DMS53 treated with DMSO at 0.1 percent for 48 hours (cell line): ENCODE results near the gene PLXNB3.
"Not testable (repeated sequence)": the region's sequence is repeated elsewhere in the genome, so short reads cannot be mapped to it uniquely, and the experiment has no call there.

ENCODE experiments used
- DNase-seq: peaks from one replicate; lab custom pipeline; 2025; ENCODE audit not compliant: unreplicated experiment; lab: John Stamatoyannopoulos, UW

Gene PLXNB3

DNA sequence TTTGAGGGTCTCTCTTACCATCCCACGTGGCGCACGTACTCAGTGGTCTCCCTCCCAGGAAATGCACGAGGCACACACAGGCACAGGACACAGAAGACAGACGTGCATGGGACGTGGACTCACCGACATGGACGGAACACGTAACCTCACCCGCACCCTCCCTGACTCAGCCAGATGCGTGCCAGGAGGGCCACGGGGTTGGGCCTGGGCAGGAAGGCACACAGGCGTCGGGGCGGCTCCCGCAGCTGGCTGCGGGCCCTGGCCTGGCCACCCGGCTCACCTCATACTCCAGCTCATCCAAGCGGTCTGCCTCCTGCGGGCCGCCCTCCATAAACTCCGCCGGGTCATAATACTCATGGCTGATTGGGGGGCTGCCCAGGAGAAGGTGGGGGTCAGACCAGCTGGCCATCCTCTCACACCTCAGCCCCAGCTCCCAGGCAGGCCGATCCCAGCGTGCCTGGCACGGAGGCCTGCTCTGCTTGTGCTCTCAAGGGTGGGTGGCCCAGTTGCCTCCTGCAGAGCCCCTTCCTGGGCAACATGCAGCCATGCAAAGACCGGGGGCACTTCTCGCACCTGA, 43.0 kb downstream of the PLXNB3 start:
- no peak for DNase-seq

DNA sequence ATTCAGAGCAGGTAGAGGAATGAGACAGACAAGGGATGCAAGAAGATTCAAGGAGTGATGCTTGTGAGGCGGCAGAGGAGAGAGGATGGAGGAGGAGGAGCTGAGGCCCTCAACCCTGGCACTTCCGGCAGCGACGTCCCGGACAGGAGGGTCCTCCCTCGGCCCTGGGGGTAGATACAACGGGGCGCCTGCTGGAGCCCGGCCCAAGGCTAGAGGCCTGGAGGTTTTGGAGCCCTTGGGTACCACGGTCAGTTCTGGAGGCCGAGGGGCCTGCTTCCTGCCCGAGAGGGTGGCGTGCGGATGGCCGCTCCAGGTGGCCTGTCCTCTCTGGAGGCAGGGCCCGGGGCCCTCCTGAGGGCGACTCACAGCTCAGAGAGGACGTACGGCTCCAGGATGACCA, 43.9 kb downstream of the PLXNB3 start:
- no peak for DNase-seq

DNA sequence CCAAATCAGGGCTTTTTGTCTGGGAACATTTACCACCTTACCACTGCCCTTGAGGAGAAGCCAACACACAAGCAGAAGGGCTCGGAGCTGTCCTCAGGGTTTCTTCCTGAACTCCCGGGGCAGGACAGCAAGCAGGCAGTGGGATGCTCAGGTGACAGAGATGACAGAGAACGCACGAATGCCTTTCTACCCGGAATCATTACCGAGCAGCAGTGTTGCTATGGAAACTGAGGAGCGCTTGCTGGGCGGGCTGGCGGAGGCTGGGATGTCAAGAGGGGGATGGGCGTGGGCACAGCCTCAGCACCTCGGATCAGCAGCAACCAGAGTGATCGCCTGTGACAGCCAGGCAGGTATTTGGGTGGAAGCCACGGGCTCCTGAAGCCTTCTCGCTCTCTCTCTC, 48.2 kb downstream of the PLXNB3 start:
- DNase-seq: no peak

DNA sequence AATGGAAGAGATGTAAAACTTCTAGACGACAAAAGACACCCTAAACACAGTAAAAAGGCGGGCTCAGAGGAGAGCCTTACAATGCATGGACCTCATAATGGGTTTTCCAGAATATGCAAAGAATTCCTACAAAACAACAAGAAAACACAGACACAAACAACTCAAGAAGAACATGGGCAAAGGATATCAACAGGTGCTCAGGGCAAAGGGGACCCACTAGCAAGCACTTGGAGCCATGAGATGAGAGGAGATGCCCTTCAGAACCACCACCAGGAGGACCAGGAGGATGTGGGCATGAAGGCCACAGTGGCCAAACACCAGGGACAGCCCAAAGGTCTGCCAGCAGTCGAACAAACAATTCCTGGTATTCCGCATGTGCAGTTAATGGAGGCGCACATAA, 49.1 kb downstream of the PLXNB3 start:
- no peak for DNase-seq

DNA sequence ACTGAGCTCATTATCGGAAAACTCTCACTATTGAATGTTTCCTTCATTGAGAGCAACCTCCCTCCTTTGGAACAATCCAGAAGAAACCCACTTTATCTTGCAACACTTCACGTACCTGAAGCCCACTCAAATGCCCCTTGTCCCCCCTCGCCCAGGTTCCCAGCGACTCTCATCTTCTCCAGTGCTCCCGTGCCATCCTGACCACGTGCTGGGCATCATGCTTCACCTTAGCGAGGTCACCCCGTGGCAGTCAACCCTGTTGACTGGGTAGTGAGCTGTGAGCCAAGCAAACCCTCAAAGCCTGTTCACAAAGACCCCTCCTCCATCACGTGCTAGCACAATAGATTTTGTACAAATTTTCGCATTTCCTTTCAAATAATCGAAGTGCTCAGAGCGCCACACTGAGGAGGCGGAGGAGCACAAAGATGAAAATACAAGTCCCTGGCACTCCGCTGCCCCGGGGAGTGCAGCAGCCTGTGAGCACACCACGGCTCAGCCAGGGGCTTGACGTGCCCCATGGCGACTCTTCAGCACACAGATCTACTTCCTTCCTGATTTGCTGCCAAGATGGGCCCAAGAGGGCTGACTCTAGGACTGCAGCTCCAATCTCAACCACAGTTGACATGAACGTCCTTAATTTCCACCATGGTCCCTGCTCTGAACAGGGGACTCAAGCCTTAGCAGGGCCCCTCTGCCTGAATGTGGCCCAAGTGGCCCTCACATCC, 50.7 kb downstream of the PLXNB3 start:
- no peak for DNase-seq

DNA sequence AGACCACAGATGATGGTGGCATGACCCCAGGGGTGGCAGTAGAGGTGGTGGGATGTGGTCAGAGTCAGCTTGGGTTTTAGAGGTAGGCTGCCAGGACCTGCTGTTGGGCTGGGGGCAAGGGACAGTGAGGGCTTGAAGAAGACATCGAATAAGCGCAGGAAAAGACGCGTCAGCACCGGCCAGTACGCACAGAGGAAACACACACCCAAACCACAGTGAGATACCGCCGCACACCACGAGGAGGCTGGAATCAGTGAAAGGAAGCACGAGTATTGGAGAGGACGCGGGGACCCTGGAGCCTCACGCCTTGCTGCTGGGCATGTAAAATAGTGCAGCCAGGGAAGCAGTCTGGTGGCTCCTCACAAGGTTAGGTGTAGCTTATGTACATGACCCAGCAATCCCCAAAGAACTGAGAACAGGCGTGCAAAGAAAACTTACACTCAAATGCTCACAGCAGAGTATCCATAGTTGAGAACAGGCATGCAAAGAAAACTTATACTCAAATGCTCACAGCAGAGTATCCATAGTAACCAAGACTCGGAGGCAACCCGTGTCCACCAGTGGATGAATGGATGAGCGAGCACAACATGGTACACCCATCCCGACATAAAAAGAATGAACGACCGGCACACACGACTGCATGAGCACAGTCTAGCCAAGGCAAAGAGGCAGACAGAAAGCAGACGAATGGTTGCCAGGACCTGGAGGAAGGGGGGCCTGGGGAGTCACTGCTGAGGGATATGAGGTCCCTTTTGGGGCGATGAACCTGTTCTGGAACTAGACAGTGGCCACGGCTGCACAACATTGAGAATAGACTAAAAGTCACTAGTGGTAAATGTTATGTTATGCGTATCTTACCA, 53.0 kb downstream of the PLXNB3 start:
- DNase-seq: no peak

GRCh38 chrX:153818064-153818463, 54.0 kb downstream of the PLXNB3 start:
- DNase-seq: not testable (repeated sequence)

DNA sequence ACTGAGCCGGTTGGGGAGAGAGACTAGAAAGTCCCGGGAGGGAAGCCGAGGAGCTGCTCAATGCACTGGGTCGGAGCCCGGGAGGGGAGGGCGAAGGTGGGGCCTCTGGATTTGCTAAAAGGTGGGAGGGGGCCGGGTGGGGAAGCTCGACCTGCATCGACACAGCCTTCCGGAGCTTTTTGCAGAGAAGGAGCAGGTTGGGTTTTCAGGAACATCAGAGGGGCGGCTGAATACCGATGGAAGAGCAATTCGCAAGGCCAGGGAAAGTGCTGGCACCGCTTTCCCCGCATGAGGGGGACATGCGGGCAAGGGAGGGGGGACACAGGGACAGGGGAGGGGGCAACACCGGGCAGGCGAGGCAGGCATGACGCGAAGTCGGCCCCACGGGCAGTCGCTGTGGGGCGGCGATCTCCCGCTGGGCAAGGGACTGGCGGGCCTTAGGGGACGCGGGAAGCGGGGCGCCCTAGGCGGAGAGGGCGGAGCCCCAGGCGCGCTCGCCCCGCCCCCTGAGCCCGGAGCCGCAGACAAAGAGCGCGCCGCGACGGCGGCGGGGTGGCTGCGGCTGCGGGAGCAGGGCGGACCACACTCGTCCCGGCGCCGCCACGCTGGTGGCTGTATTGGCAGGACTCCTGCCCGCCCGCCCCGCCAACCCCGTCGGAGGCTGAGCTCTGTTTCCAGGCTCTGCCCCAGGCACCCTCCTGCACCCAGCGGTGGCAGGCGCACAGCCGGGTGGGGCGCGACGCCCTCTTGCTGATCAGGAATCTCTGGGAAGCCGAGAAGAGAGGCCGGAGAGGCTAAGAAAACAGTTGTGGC, 54.7 kb downstream of the PLXNB3 start:
- no peak for DNase-seq

DNA sequence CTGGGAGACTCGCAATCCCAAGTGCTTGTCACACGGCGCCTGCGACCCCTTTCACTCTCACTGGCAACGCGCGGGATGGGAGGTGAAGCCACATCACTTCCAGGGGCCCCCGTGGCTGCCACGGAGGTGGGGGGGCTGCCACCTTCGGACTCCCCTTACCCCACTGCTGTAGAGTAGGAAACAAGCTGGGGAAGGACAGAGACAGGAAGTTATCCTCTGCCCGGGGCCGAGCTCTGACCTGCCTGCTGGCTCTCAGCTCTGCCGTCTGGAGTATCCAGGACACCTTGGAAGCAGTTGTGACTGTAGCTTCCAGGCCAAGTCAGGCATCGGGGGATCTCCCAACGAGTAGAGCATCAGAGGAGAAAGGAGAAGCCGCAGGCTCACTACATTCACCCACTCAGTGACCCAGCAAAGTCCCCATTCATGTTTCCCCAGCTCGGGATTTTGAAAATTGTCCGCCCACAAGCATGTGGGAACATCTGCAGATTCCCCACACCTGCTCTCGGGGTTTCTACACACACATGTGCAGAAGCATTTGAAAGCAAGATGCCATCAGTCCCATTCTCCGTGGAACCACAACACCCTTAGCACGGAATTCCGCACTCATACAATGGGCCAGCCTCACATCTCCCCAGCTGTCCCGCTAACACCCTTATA, 55.5 kb downstream of the PLXNB3 start:
- DNase-seq: no peak

- no peak for DNase-seq
Observed at GRCh38 chrX:153820601-153821000, 56.6 kb downstream of the PLXNB3 start.

- DNase-seq: no peak
Observed at GRCh38 chrX:153821066-153821465, 57.0 kb downstream of the PLXNB3 start.

DNA sequence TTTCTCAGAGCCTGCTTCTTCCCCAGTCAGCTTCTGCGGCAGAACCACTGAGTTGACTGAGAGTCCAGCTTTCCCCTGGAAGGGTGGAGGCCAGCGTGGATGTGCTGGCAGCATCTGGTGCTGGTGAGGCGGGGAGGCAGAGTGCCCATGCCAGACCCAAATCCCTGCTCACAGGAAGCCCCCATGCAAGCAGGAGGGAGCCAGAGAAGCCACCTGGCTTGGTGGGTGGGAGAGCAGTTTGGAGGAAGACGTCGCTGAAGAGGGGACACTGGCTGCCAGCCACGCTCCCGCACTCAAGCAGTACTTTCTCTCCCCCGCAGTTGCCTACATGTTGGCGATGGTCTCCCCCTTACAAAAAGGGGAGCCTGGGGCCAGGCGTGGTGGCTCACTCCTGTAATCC, 60.3 kb downstream of the PLXNB3 start:
- DNase-seq: no peak

- DNase-seq: no peak
Observed at GRCh38 chrX:153825042-153825441, 61.0 kb downstream of the PLXNB3 start.
